Measurements from ENCODE around the gene CLDN12. TPM values are rescaled to one million over a fixed set of nuclear protein-coding genes. Genes with fewer than 3 reads are reported as not detected.

The CLDN12 gene
- total and polyA plus RNA-seq, 2 experiments from 2014 or later: 16.6 to 48.5 TPM

DNA sequence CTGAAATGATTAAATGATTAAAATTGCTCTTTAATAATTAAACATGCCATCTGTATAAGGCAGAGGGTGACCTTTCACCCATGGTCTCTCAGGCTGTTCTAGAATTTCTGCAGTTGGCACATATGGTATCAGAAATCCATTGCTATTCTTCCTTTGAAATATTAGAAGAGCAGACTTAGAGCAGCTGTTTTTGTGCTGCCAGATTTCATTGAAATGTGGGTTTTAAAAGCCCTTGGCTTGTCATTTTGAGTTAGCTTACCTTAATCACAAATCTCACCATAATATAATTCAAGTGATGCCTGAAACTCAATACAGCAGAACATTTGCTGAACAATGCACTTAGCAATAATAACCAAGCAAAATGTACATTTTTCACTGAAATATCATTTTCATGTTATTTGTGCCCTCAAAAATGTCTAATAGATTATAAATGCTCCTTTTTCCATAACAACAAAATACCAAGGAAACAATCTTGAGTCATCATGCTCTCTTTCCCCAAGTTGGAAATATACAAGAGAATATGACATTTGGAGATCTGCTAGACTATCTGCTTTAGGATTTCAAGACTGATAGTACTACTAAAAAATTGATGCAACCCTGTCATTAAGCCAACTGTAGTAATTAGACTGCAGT is 50.1 kb downstream of the CLDN12 start:
- no peaks in the 10 kb centered on the region for H3K4me1 ChIP-seq (ENCODE audit: insufficient read depth)
- ATAC-seq (no peak), DNase-seq (ENCODE audit: low spot score) (no peak)

More for the DNA sequence above, 50.1 kb downstream of the CLDN12 start:
- Mint-ChIP-seq H3K27ac (no peak overlapping the region), H3K27me3 (ENCODE audit: insufficient read depth, low read depth, poor library complexity) (peaks cover 2% of the 10 kb centered on the region), H3K4me1 (peaks cover 4% of the 10 kb centered on the region; the same call in 2 of the 3 replicates), H3K4me3 (no peak overlapping the region), H3K9me3 (no peaks in the 10 kb centered on the region), H3K36me3 (ENCODE audit: low read depth) (no peaks in the 10 kb centered on the region)
- Histone ChIP-seq H4K20me1 (replicated peaks; ENCODE audit: insufficient read depth) (no peaks in the 10 kb centered on the region), H3K4me3 (no peak overlapping the region), H2AFZ (no peak overlapping the region), H3F3A (replicated peaks; ENCODE audit: low read depth) (no peaks in the 10 kb centered on the region), H3K79me2 (replicated peaks; ENCODE audit: insufficient read depth) (no peaks in the 10 kb centered on the region), H3K27ac (ENCODE audit: low read depth) (no peak overlapping the region), H3K27me3 (ENCODE audit: insufficient read depth) (no peaks in the 10 kb centered on the region), H3K9me2 (ENCODE audit: insufficient read depth) (0 out of 2 replicates have a peak, but pooled peaks cover 4% of the 10 kb centered on the region), H3K36me3 (ENCODE audit: insufficient read depth) (no peaks in the 10 kb centered on the region), H3K4me2 (no peak overlapping the region)
- TF ChIP-seq NANOG (IDR thresholded peaks at IDR 0.05; ENCODE audit: borderline replicate concordance) (no peak), CREB1 (CRISPR knock-in tag; IDR thresholded peaks at IDR 0.05; ENCODE audit: low read depth) (no peak), ZNF331 (CRISPR knock-in tag; IDR thresholded peaks at IDR 0.05; ENCODE audit: low read depth) (no peak), STAT1 (IDR thresholded peaks at IDR 0.05; ENCODE audit: unreplicated experiment) (no peak), EZH2phosphoT487 (IDR thresholded peaks at IDR 0.05; ENCODE audit: unreplicated experiment) (no peak), EZH2 (IDR thresholded peaks at IDR 0.05; ENCODE audit: low read depth, unreplicated experiment) (no peak), POLR2AphosphoS5 (IDR thresholded peaks at IDR 0.05; ENCODE audit: low read depth) (no peak), ZNF114 (CRISPR knock-in tag; IDR thresholded peaks at IDR 0.05) (no peak), JUNB (IDR thresholded peaks at IDR 0.05; ENCODE audit: unreplicated experiment) (no peak)
- TF ChIP-seq, protein P1, sequence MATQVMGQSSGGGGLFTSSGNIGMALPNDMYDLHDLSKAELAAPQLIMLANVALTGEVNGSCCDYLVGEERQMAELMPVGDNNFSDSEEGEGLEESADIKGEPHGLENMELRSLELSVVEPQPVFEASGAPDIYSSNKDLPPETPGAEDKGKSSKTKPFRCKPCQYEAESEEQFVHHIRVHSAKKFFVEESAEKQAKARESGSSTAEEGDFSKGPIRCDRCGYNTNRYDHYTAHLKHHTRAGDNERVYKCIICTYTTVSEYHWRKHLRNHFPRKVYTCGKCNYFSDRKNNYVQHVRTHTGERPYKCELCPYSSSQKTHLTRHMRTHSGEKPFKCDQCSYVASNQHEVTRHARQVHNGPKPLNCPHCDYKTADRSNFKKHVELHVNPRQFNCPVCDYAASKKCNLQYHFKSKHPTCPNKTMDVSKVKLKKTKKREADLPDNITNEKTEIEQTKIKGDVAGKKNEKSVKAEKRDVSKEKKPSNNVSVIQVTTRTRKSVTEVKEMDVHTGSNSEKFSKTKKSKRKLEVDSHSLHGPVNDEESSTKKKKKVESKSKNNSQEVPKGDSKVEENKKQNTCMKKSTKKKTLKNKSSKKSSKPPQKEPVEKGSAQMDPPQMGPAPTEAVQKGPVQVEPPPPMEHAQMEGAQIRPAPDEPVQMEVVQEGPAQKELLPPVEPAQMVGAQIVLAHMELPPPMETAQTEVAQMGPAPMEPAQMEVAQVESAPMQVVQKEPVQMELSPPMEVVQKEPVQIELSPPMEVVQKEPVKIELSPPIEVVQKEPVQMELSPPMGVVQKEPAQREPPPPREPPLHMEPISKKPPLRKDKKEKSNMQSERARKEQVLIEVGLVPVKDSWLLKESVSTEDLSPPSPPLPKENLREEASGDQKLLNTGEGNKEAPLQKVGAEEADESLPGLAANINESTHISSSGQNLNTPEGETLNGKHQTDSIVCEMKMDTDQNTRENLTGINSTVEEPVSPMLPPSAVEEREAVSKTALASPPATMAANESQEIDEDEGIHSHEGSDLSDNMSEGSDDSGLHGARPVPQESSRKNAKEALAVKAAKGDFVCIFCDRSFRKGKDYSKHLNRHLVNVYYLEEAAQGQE (IDR thresholded peaks at IDR 0.05; ENCODE audit: unreplicated experiment): no peak
- TF ChIP-seq, protein P2, sequence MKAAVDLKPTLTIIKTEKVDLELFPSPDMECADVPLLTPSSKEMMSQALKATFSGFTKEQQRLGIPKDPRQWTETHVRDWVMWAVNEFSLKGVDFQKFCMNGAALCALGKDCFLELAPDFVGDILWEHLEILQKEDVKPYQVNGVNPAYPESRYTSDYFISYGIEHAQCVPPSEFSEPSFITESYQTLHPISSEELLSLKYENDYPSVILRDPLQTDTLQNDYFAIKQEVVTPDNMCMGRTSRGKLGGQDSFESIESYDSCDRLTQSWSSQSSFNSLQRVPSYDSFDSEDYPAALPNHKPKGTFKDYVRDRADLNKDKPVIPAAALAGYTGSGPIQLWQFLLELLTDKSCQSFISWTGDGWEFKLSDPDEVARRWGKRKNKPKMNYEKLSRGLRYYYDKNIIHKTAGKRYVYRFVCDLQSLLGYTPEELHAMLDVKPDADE (IDR thresholded peaks at IDR 0.05): no peak
- TF ChIP-seq, protein P3, sequence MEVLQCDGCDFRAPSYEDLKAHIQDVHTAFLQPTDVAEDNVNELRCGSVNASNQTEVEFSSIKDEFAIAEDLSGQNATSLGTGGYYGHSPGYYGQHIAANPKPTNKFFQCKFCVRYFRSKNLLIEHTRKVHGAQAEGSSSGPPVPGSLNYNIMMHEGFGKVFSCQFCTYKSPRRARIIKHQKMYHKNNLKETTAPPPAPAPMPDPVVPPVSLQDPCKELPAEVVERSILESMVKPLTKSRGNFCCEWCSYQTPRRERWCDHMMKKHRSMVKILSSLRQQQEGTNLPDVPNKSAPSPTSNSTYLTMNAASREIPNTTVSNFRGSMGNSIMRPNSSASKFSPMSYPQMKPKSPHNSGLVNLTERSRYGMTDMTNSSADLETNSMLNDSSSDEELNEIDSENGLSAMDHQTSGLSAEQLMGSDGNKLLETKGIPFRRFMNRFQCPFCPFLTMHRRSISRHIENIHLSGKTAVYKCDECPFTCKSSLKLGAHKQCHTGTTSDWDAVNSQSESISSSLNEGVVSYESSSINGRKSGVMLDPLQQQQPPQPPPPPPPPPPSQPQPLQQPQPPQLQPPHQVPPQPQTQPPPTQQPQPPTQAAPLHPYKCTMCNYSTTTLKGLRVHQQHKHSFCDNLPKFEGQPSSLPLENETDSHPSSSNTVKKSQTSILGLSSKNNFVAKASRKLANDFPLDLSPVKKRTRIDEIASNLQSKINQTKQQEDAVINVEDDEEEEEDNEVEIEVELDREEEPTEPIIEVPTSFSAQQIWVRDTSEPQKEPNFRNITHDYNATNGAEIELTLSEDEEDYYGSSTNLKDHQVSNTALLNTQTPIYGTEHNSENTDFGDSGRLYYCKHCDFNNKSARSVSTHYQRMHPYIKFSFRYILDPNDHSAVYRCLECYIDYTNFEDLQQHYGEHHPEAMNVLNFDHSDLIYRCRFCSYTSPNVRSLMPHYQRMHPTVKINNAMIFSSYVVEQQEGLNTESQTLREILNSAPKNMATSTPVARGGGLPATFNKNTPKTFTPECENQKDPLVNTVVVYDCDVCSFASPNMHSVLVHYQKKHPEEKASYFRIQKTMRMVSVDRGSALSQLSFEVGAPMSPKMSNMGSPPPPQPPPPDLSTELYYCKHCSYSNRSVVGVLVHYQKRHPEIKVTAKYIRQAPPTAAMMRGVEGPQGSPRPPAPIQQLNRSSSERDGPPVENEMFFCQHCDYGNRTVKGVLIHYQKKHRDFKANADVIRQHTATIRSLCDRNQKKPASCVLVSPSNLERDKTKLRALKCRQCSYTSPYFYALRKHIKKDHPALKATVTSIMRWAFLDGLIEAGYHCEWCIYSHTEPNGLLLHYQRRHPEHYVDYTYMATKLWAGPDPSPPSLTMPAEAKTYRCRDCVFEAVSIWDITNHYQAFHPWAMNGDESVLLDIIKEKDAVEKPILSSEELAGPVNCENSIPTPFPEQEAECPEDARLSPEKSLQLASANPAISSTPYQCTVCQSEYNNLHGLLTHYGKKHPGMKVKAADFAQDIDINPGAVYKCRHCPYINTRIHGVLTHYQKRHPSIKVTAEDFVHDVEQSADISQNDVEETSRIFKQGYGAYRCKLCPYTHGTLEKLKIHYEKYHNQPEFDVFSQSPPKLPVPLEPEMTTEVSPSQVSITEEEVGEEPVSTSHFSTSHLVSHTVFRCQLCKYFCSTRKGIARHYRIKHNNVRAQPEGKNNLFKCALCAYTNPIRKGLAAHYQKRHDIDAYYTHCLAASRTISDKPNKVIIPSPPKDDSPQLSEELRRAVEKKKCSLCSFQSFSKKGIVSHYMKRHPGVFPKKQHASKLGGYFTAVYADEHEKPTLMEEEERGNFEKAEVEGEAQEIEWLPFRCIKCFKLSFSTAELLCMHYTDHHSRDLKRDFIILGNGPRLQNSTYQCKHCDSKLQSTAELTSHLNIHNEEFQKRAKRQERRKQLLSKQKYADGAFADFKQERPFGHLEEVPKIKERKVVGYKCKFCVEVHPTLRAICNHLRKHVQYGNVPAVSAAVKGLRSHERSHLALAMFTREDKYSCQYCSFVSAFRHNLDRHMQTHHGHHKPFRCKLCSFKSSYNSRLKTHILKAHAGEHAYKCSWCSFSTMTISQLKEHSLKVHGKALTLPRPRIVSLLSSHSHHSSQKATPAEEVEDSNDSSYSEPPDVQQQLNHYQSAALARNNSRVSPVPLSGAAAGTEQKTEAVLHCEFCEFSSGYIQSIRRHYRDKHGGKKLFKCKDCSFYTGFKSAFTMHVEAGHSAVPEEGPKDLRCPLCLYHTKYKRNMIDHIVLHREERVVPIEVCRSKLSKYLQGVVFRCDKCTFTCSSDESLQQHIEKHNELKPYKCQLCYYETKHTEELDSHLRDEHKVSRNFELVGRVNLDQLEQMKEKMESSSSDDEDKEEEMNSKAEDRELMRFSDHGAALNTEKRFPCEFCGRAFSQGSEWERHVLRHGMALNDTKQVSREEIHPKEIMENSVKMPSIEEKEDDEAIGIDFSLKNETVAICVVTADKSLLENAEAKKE (CRISPR knock-in tag; IDR thresholded peaks at IDR 0.05): no peak
- TF ChIP-seq, protein P4, sequence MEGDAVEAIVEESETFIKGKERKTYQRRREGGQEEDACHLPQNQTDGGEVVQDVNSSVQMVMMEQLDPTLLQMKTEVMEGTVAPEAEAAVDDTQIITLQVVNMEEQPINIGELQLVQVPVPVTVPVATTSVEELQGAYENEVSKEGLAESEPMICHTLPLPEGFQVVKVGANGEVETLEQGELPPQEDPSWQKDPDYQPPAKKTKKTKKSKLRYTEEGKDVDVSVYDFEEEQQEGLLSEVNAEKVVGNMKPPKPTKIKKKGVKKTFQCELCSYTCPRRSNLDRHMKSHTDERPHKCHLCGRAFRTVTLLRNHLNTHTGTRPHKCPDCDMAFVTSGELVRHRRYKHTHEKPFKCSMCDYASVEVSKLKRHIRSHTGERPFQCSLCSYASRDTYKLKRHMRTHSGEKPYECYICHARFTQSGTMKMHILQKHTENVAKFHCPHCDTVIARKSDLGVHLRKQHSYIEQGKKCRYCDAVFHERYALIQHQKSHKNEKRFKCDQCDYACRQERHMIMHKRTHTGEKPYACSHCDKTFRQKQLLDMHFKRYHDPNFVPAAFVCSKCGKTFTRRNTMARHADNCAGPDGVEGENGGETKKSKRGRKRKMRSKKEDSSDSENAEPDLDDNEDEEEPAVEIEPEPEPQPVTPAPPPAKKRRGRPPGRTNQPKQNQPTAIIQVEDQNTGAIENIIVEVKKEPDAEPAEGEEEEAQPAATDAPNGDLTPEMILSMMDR (conservative IDR thresholded peaks at IDR 0.05; ENCODE audit: low read depth in 2 of 2): no peak

Measured in GM23338 (cell line).